GM21737 (cell line): ENCODE data around the gene GSE1.

ENCODE experiments used
- ATAC-seq: cut with Tn5 transposase; IDR thresholded peaks from one replicate; pipeline ENCODE4 v1.9.1; 2021; ENCODE audit warnings: mild to moderate bottlenecking, moderate library complexity; ENCODE audit not compliant: unreplicated experiment

Gene GSE1

GRCh38 chr16:85695196-85696128 lies 82.3 kb downstream of the GSE1 start:
- ATAC-seq: no peak

GRCh38 chr16:85696781-85697180 lies 83.7 kb downstream of the GSE1 start:
- no peak for ATAC-seq

- no peak for ATAC-seq
Observed at GRCh38 chr16:85697431-85697830, 84.3 kb downstream of the GSE1 start.

- ATAC-seq: no peak
Observed at GRCh38 chr16:85698459-85698891, 85.4 kb downstream of the GSE1 start.

GRCh38 chr16:85698935-85699558 lies 85.9 kb downstream of the GSE1 start:
- ATAC-seq: no peak

GRCh38 chr16:85699628-85700027 lies 86.5 kb downstream of the GSE1 start:
- no peak for ATAC-seq

GRCh38 chr16:85704011-85704410 lies 90.9 kb downstream of the GSE1 start:
- no peak for ATAC-seq

- no peak for ATAC-seq
Observed at GRCh38 chr16:85704900-85705846, 92.1 kb downstream of the GSE1 start.

GRCh38 chr16:85706449-85707034 lies 93.4 kb downstream of the GSE1 start:
- ATAC-seq: no peak

GRCh38 chr16:85707528-85708095 lies 94.5 kb downstream of the GSE1 start:
- ATAC-seq: no peak

GRCh38 chr16:85708338-85708737 lies 95.2 kb downstream of the GSE1 start:
- no peak for ATAC-seq

GRCh38 chr16:85709766-85710585 lies 96.9 kb downstream of the GSE1 start:
- ATAC-seq: no peak

- ATAC-seq: no peak
Observed at GRCh38 chr16:85710732-85711131, 97.6 kb downstream of the GSE1 start.

- ATAC-seq: no peak
Observed at GRCh38 chr16:85711982-85712587, 99.0 kb downstream of the GSE1 start.

- ATAC-seq: no peak
Observed at GRCh38 chr16:85712801-85713200, 99.7 kb downstream of the GSE1 start.

- ATAC-seq: no peak
Observed at GRCh38 chr16:85715169-85716021, 102.3 kb downstream of the GSE1 start.

GRCh38 chr16:85716022-85716679 lies 103.0 kb downstream of the GSE1 start:
- no peak for ATAC-seq

GRCh38 chr16:85716680-85717038 lies 103.5 kb downstream of the GSE1 start:
- ATAC-seq: no peak
